LNCaP clone FGC (cell line): ENCODE results near the gene MESP2.

ENCODE experiments used
- DNase-seq: peaks from one replicate; pipeline ENCODE4 v3.0.0-alpha.2; 2011; ENCODE audit warnings: low read depth
- H3K4me3 ChIP-seq: 2 replicates; pipeline ENCODE4 v1.5.1; 2011; ENCODE audit warnings: mild to moderate bottlenecking, low read depth, low read length, control low read depth
- CTCF ChIP-seq: IDR thresholded peaks from 2 replicates; pipeline ENCODE4 v1.5.1; 2012; ENCODE audit warnings: mild to moderate bottlenecking; ENCODE audit not compliant: control insufficient read depth, insufficient read depth; ENCODE audit errors: extremely low read depth

The MESP2 gene

GRCh38 chr15:89824607-89824867 lies 48.4 kb downstream of the MESP2 start:
- no peak for TF ChIP-seq CTCF
- DNase-seq = no peak
- H3K4me3 ChIP-seq = no peak overlapping the region

- no peak for DNase-seq
- no peak overlapping the region for H3K4me3 ChIP-seq
- TF ChIP-seq CTCF = no peak
Observed at GRCh38 chr15:89825271-89825940, 49.3 kb downstream of the MESP2 start.

- no peak overlapping the region for H3K4me3 ChIP-seq
- DNase-seq = no peak
- TF ChIP-seq CTCF = no peak
Observed at GRCh38 chr15:89826671-89827655, 50.8 kb downstream of the MESP2 start.

GRCh38 chr15:89827829-89828228 lies 51.7 kb downstream of the MESP2 start:
- no peak for DNase-seq
- no peak for TF ChIP-seq CTCF
- H3K4me3 ChIP-seq = no peak overlapping the region
